NCI-H2107 treated with DMSO at 0.1 percent for 48 hours (cell line): ENCODE data around the gene GIGYF1.

Experiments used
- DNase-seq: peaks from one replicate; lab custom pipeline; 2025; ENCODE audit not compliant: unreplicated experiment; lab: John Stamatoyannopoulos, UW

Gene GIGYF1

DNA sequence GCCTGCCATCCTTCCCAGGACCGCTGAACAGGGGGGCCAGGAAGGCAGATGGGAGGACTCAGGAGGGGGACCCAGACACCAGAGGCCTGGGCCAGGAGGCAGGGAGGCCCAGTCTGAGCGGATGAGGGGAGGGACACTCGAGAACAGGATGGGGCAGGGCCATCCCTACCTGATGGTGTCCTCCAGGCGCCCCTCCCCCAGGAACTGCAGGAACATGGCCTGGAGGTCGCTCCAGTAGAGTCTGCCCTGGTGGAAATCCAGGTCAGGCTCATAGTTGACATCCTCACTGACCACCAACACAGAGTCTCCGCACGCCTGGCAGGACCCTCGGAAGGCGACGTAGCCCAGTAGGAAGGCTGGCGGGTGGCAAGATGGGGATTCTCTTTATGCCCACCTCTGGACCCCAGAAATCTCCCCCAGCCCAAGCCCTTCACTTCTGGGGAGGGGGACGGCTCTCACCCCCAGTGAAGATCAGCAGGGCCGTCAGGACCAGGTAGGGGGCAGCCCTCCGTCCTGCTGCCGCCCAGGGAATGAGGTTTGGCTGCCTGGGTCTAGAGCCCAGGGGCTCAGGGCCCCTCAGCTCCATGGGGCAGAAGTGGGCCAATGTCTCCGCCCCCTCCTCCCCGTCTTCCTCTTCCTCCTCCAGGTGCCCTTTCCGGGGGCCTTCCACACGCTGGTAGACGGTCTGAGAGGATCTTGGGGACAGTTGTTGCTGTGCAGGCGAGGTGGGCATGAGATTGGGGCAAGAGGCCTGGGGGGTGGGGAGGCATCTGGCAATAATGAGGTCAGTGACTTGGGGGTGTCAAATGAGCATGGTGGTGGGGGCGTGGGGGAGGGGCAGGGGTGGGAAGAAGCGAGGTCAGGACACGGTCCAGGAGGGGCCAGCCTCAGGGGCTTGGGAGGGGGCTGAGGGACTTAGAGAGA is 53.3 kb downstream of the GIGYF1 start:
- DNase-seq: no peak

DNA sequence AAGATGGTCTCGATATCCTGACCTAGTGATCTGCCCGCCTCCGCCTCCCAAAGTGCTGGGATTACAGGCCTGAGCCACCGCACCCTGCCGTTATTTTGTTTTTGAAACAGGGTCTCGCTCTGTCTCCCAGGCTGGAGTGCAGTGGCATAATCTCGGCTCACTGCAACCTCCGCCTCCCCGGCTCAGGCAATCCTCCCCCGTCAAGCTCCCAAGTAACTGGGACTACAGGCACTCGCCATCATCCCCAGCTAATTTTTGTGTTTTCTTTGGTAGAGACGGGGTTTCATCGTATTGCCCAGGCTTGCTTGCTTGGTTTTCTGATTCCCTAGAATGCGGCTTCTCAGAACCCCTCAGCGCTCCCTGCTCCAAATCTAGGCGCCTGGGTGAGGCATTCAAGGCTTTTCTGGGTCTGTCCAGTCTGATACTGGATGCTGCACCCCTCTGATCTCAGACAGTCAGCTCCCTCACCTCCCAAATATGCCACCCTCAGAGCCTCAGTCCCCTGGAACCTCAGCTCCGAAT is 54.0 kb downstream of the GIGYF1 start:
- DNase-seq: no peak

DNA sequence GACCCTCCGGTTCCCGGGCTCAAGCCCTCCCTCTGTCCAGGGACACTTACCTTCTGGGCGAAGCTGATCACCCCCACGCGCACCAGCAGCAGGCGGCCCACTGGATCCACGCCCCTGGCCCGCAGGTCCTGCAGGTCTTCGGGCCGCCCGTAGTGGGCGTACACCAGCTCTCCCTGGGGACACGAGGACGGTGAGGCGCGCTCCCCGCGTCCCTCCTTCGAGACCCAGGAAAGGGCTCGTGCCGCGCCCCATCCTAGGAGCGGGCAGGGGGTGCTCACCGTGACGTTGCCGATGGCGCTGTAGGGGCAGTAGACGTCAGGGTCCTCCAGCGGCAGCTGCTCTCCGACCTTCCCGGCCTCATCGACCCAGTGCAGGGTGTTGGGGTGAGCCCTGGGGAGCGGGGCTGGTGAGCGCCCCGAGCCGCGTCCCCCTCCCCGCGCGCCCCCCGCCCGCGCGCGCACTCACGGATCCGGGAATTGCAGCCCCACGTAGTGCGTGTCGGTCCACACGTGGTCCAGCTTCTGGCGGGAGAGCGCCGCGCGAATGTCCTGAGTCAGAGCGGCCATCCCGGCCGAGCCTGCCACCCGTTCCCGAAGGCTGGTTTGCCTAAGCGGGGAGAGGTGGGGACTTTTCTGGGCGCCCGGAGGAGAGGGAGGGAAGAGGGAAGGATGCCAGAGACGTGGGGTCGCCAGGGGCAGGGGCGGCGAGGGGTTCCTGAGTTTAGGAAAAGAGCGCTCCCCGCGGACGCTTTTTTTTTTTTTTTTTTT is 60.9 kb downstream of the GIGYF1 start:
- DNase-seq: no peak

DNA sequence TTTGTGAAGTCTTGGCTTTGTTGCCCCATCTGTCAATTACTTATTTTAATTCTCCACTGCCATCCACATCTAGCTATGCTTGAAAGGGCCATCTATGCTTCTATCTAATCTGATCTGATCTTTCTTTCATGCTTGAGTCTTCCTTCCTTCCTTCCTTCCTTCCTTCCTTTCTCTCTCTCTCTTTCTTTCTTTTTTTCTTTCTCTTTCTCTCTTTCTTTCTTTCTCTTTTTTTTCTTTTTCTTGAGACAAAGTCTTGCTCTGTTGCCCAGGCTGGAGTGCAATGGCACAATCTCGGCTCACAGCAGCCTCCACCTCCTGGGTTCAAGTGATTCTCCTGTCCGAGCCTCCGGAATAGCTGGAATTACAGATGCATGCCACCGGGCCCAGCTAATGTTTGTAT is 64.0 kb downstream of the GIGYF1 start:
- DNase-seq: no peak
